ENCODE data around the gene SLC35G2. TPM values are rescaled to one million over a fixed set of nuclear protein-coding genes. Genes with fewer than 3 reads are reported as not detected.

Gene SLC35G2
- polyA plus RNA-seq, 1 donor from 2014 or later: 6.8 TPM

- H3K79me2 ChIP-seq (replicated peaks; ENCODE audit: insufficient read depth, low read length): peaks cover 33% of the 10 kb centered on the region
- no peak for TF ChIP-seq POLR2AphosphoS5 (IDR thresholded peaks at IDR 0.05)
- TF ChIP-seq EP300 (conservative IDR thresholded peaks at IDR 0.05; ENCODE audit: poor library complexity, severe bottlenecking): no peak
- TF ChIP-seq REST (IDR thresholded peaks at IDR 0.05; ENCODE audit: borderline replicate concordance): no peak
- no peak for TF ChIP-seq RAD21 (conservative IDR thresholded peaks at IDR 0.05)
- no peak for TF ChIP-seq MXI1 (conservative IDR thresholded peaks at IDR 0.05; ENCODE audit: poor library complexity, severe bottlenecking)
- no peak for TF ChIP-seq CTCF (IDR thresholded peaks at IDR 0.05; ENCODE audit: poor library complexity, severe bottlenecking)
- TF ChIP-seq EZH2 (IDR thresholded peaks at IDR 0.05; ENCODE audit: borderline replicate concordance, insufficient read depth, low read length, poor library complexity, severe bottlenecking): no peak
- TF ChIP-seq SMC3 (conservative IDR thresholded peaks at IDR 0.05; ENCODE audit: poor library complexity): no peak
- TF ChIP-seq TAF1 (IDR thresholded peaks at IDR 0.05; ENCODE audit: low read depth): no peak
- no peak overlapping the region for H3K27ac ChIP-seq (ENCODE audit: low read length)
- H3K9me3 ChIP-seq (ENCODE audit: low read length): no peaks in the 10 kb centered on the region
- no peak overlapping the region for H3K9ac ChIP-seq (ENCODE audit: low read length)
- H3K4me2 ChIP-seq (ENCODE audit: low read length): no peak overlapping the region
- H3K36me3 ChIP-seq (ENCODE audit: insufficient read depth, low read length): no peaks in the 10 kb centered on the region
- no peaks in the 10 kb centered on the region for H3F3A ChIP-seq (ENCODE audit: insufficient read depth, low read length, poor library complexity, severe bottlenecking)
- no peak overlapping the region for H2AFZ ChIP-seq (ENCODE audit: low read depth, low read length)
- H3K4me3 ChIP-seq (ENCODE audit: low read length): no peak overlapping the region
- H3K9me2 ChIP-seq (ENCODE audit: insufficient read depth, low read length): no peaks in the 10 kb centered on the region
- no peaks in the 10 kb centered on the region for H4K20me1 ChIP-seq (ENCODE audit: insufficient read depth)
- no peaks in the 10 kb centered on the region for H3K27me3 ChIP-seq (ENCODE audit: insufficient read depth, low read depth, low read length)
These were observed 73.3 kb downstream of the SLC35G2 start for GRCh38 chr3:136891934-136892855.

- no peaks in the 10 kb centered on the region for H4K20me1 ChIP-seq (ENCODE audit: insufficient read depth)
- H3K27ac ChIP-seq (ENCODE audit: low read length): no peak overlapping the region
- H3K4me2 ChIP-seq (ENCODE audit: low read length): no peak overlapping the region
- H3K9me2 ChIP-seq (ENCODE audit: insufficient read depth, low read length): no peaks in the 10 kb centered on the region
- no peaks in the 10 kb centered on the region for H3K9me3 ChIP-seq (ENCODE audit: low read length)
- H3K9ac ChIP-seq (ENCODE audit: low read length): no peak overlapping the region
- TF ChIP-seq EZH2 (IDR thresholded peaks at IDR 0.05; ENCODE audit: borderline replicate concordance, insufficient read depth, low read length, poor library complexity, severe bottlenecking) (no peak), RAD21 (conservative IDR thresholded peaks at IDR 0.05) (no peak), CTCF (IDR thresholded peaks at IDR 0.05; ENCODE audit: poor library complexity, severe bottlenecking) (no peak), TAF1 (IDR thresholded peaks at IDR 0.05; ENCODE audit: low read depth) (no peak), EP300 (conservative IDR thresholded peaks at IDR 0.05; ENCODE audit: poor library complexity, severe bottlenecking) (no peak), POLR2AphosphoS5 (IDR thresholded peaks at IDR 0.05) (no peak), MXI1 (conservative IDR thresholded peaks at IDR 0.05; ENCODE audit: poor library complexity, severe bottlenecking) (no peak), SMC3 (conservative IDR thresholded peaks at IDR 0.05; ENCODE audit: poor library complexity) (no peak), REST (IDR thresholded peaks at IDR 0.05; ENCODE audit: borderline replicate concordance) (no peak)
- no peaks in the 10 kb centered on the region for H3K36me3 ChIP-seq (ENCODE audit: insufficient read depth, low read length)
- no peak overlapping the region for H3K4me3 ChIP-seq (ENCODE audit: low read length)
- no peak overlapping the region for H2AFZ ChIP-seq (ENCODE audit: low read depth, low read length)
- H3K27me3 ChIP-seq (ENCODE audit: insufficient read depth, low read depth, low read length): no peaks in the 10 kb centered on the region
- H3F3A ChIP-seq (ENCODE audit: insufficient read depth, low read length, poor library complexity, severe bottlenecking): no peaks in the 10 kb centered on the region
- H3K79me2 ChIP-seq (replicated peaks; ENCODE audit: insufficient read depth, low read length): peaks cover 33% of the 10 kb centered on the region
These were observed 75.0 kb downstream of the SLC35G2 start for GRCh38 chr3:136893848-136894443.

All from neural cell (in vitro differentiated cells).